Neuron (in vitro differentiated cells): ENCODE results near the gene KANK2.

Source experiments
- H2AFZ ChIP-seq: one replicate; pipeline ENCODE4 v1.6.1; 2013; ENCODE audit warnings: low read depth, mild to moderate bottlenecking, inconsistent platforms, low read length, moderate library complexity
- H3K27me3 ChIP-seq: one replicate; pipeline ENCODE4 v1.6.1; 2013; ENCODE audit warnings: low read length; ENCODE audit not compliant: insufficient read depth
- H3K36me3 ChIP-seq: one replicate; pipeline ENCODE4 v1.6.1; 2013; ENCODE audit warnings: low read length; ENCODE audit not compliant: insufficient read depth
- H3K4me1 ChIP-seq: one replicate; pipeline ENCODE4 v1.6.1; 2013; ENCODE audit warnings: low read length; ENCODE audit not compliant: insufficient read depth
- H3K4me3 ChIP-seq: 2 replicates; pipeline ENCODE4 v1.5.1; 2013; ENCODE audit warnings: mild to moderate bottlenecking, low read length, moderate library complexity
- H3K9me3 ChIP-seq: one replicate; pipeline ENCODE4 v1.6.1; 2013; ENCODE audit warnings: low read length

Gene KANK2

GRCh38 chr19:11236324-11237301 is 39.3 kb upstream of the KANK2 start:
- Histone ChIP-seq H2AFZ (no peak overlapping the region), H3K36me3 (peaks cover 44% of the 10 kb centered on the region), H3K27me3 (no peaks in the 10 kb centered on the region), H3K4me1 (no peaks in the 10 kb centered on the region), H3K4me3 (no peak overlapping the region), H3K9me3 (no peaks in the 10 kb centered on the region)

- H3K36me3 ChIP-seq = peaks cover 34% of the 10 kb centered on the region
- H3K27me3 ChIP-seq = no peaks in the 10 kb centered on the region
- H2AFZ ChIP-seq = no peak overlapping the region
- no peak overlapping the region for H3K4me3 ChIP-seq
- no peaks in the 10 kb centered on the region for H3K4me1 ChIP-seq
- no peaks in the 10 kb centered on the region for H3K9me3 ChIP-seq
These were observed 37.2 kb upstream of the KANK2 start for GRCh38 chr19:11234486-11235075.

DNA sequence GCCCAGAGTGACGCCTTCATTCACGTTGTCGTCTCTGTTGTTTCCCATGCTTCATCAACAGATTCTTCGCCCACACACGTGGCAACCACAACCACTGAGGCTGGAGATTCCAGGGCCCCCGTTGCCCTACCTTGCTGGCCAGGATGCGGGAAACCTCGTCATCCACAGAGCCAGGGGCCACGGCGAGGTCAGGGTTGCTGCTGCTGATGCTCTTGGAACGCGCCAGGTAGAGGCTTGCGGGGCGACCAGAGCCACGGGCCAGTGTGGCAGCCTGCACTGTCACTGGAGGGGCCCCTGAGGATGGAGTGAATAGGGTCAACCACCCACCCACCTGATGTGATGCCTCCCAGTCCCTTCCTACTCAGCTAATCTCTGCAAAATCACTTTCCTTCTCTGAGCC is 35.7 kb upstream of the KANK2 start:
- peaks cover 25% of the 10 kb centered on the region for H3K36me3 ChIP-seq
- H3K27me3 ChIP-seq = no peaks in the 10 kb centered on the region
- no peaks in the 10 kb centered on the region for H3K9me3 ChIP-seq
- no peaks in the 10 kb centered on the region for H3K4me1 ChIP-seq
- no peak overlapping the region for H2AFZ ChIP-seq
- H3K4me3 ChIP-seq = no peak overlapping the region

DNA sequence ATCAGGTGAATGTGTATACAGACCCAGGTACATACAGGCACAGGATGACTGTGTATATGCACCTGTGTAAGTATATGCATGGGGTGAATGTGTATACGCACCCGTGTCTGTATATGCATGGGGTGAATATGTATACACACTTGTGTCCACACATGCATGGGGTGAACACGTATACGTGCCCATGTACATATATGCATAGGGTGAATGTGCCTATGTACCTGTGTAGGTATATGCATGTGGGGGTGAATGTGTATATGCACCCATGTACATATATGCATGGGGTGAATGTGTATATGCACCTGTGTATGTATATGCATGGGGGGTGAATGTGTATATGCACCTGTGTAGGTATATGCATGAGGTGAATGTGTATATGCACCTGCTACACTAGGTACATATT is 35.2 kb upstream of the KANK2 start:
- H2AFZ ChIP-seq = no peak overlapping the region
- peaks cover 22% of the 10 kb centered on the region for H3K36me3 ChIP-seq
- H3K4me3 ChIP-seq = no peak overlapping the region
- no peaks in the 10 kb centered on the region for H3K4me1 ChIP-seq
- H3K9me3 ChIP-seq = no peaks in the 10 kb centered on the region
- H3K27me3 ChIP-seq = no peaks in the 10 kb centered on the region

- Histone ChIP-seq H3K36me3 (peaks cover 28% of the 10 kb centered on the region), H2AFZ (no peak overlapping the region), H3K27me3 (no peaks in the 10 kb centered on the region), H3K4me1 (no peaks in the 10 kb centered on the region), H3K9me3 (peaks cover 4% of the 10 kb centered on the region), H3K4me3 (no peak overlapping the region)
These were observed 33.5 kb upstream of the KANK2 start for GRCh38 chr19:11230621-11231386.

- Histone ChIP-seq H3K4me1 (no peaks in the 10 kb centered on the region), H3K36me3 (peaks cover 38% of the 10 kb centered on the region), H2AFZ (no peak overlapping the region), H3K27me3 (no peaks in the 10 kb centered on the region), H3K4me3 (no peak overlapping the region), H3K9me3 (peaks cover 7% of the 10 kb centered on the region)
These were observed 30.0 kb upstream of the KANK2 start for GRCh38 chr19:11227195-11227886.

DNA sequence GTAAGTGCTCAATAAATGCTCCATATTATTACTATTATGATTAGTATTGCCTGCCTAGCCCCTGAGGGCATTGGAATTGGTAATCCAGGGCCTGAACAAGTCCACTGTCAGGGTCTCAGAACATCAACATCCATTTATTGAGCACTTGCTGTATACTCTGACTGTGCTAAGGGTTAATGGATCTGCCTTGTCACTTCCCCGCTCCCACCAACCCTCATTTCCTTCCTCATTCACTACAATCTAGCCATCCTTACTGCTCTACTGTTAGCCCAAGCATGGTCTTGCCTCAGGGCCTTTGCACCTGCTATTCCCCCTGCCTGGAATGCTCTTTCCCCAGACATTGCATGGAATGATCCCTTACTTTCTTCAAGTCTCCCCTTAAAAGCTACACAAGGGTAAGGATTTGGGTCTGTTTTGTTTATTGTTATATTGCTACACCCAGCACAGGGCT is 29.4 kb upstream of the KANK2 start:
- Histone ChIP-seq H3K9me3 (peaks cover 13% of the 10 kb centered on the region), H2AFZ (no peak overlapping the region), H3K36me3 (peaks cover 41% of the 10 kb centered on the region), H3K4me1 (no peaks in the 10 kb centered on the region), H3K27me3 (no peaks in the 10 kb centered on the region), H3K4me3 (no peak overlapping the region)

- no peaks in the 10 kb centered on the region for H3K4me1 ChIP-seq
- no peaks in the 10 kb centered on the region for H3K27me3 ChIP-seq
- H3K9me3 ChIP-seq = peaks cover 22% of the 10 kb centered on the region
- H3K4me3 ChIP-seq = no peak overlapping the region
- peaks cover 48% of the 10 kb centered on the region for H3K36me3 ChIP-seq
- H2AFZ ChIP-seq = no peak overlapping the region
These were observed 28.5 kb upstream of the KANK2 start for GRCh38 chr19:11225815-11226214.

DNA sequence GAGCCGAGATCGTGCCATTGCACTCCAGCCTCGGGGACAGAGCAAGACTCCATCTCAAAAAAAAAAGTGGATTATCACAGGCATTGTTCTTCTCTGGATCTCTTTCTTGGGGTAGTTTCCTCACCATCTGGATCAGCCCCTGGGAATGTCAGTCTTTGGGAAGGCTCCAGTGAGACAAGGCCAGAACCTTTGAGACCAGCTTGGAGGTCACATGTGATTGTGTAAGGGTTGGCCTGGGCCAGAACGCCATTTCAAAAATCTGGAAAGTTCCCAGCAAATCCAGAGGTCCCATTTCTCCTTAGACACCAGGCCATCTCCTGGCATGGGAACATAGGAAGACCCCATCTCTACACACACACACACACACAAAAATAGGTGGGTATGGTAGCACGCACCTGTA is 27.8 kb upstream of the KANK2 start:
- Histone ChIP-seq H3K4me1 (no peaks in the 10 kb centered on the region), H2AFZ (no peak overlapping the region), H3K4me3 (no peak overlapping the region), H3K9me3 (peaks cover 22% of the 10 kb centered on the region), H3K36me3 (peaks cover 44% of the 10 kb centered on the region), H3K27me3 (no peaks in the 10 kb centered on the region)

GRCh38 chr19:11224429-11224828 is 27.1 kb upstream of the KANK2 start:
- no peak overlapping the region for H2AFZ ChIP-seq
- no peaks in the 10 kb centered on the region for H3K27me3 ChIP-seq
- H3K36me3 ChIP-seq = peaks cover 44% of the 10 kb centered on the region
- H3K4me1 ChIP-seq = no peaks in the 10 kb centered on the region
- H3K9me3 ChIP-seq = peaks cover 22% of the 10 kb centered on the region
- no peak overlapping the region for H3K4me3 ChIP-seq

DNA sequence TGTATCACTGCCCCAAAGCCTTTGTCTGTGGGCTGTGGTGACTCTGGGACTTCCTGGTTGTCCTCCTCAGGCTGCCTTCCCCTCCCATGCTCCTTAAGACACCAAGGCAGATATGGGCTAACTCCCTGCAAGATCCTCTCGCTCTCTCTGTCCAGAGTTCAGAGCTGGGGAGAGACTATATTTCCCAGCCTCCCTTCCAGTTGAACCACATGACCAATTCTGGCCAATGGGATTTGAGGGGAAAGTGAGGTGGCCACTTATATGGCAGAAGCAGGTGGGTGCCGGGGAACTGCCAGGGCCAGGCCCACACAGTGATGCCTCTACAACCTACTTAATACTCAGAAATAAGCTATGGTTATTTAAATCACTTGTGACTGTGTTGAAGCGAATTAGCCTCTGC is 25.9 kb upstream of the KANK2 start:
- peaks cover 44% of the 10 kb centered on the region for H3K36me3 ChIP-seq
- H3K27me3 ChIP-seq = no peaks in the 10 kb centered on the region
- no peak overlapping the region for H3K4me3 ChIP-seq
- H3K4me1 ChIP-seq = no peaks in the 10 kb centered on the region
- no peak overlapping the region for H2AFZ ChIP-seq
- H3K9me3 ChIP-seq = peaks cover 22% of the 10 kb centered on the region

GRCh38 chr19:11221082-11221598 is 23.8 kb upstream of the KANK2 start:
- no peak overlapping the region for H3K4me3 ChIP-seq
- H3K4me1 ChIP-seq = no peaks in the 10 kb centered on the region
- H3K36me3 ChIP-seq = peaks cover 42% of the 10 kb centered on the region
- H3K9me3 ChIP-seq = peaks cover 18% of the 10 kb centered on the region
- no peak overlapping the region for H2AFZ ChIP-seq
- no peaks in the 10 kb centered on the region for H3K27me3 ChIP-seq
